Fibroblast of lung (primary cell): ENCODE measurements around the gene FALEC. TPM values are rescaled to one million over a fixed set of nuclear protein-coding genes. Genes with fewer than 3 reads are reported as not detected.

ENCODE experiments used
- DNase-seq, 2 donors: peaks; one replicate each; pipeline versions ENCODE4 v3.0.0 to v3.0.0-alpha.2; 2010; ENCODE audit warnings: low read depth in 2 of 2
- H2AFZ ChIP-seq: 2 replicates; pipeline ENCODE4 v1.5.1; 2012; ENCODE audit warnings: low read length, control low read depth, inconsistent platforms
- H3K27ac ChIP-seq: 2 replicates; pipeline ENCODE4 v1.5.1; 2011; ENCODE audit warnings: low read length, control low read depth; ENCODE audit not compliant: insufficient read depth
- H3K27me3 ChIP-seq: 2 replicates; pipeline ENCODE4 v1.5.1; 2011; ENCODE audit warnings: mild to moderate bottlenecking, low read length; ENCODE audit not compliant: control insufficient read depth, insufficient read depth
- H3K36me3 ChIP-seq: 2 replicates; pipeline ENCODE4 v1.5.1; 2011; ENCODE audit warnings: low read length; ENCODE audit not compliant: control insufficient read depth, insufficient read depth
- H3K4me1 ChIP-seq: 2 replicates; pipeline ENCODE4 v1.5.1; 2011; ENCODE audit warnings: low read length; ENCODE audit not compliant: control insufficient read depth, insufficient read depth; ENCODE audit errors: extremely low read depth
- H3K4me2 ChIP-seq: 2 replicates; pipeline ENCODE4 v1.5.1; 2011; ENCODE audit warnings: low read length, control low read depth; ENCODE audit not compliant: insufficient read depth; ENCODE audit errors: extremely low read depth
- H3K4me3 ChIP-seq, 4 experiments: fragments of 200-600 bp in 1 of 4; sonication (generic) in 1 of 4; replicated peaks in 1 of 4; 2 replicates each; pipeline ENCODE4 v1.5.1; 2011 to 2016; ENCODE audit warnings: low read length in 4 of 4, low read depth in 3 of 4, mild to moderate bottlenecking in 3 of 4, control low read depth in 2 of 4, inconsistent platforms in 1 of 4, mixed read lengths in 1 of 4; ENCODE audit not compliant: insufficient read depth in 1 of 4; ENCODE audit errors: control extremely low read depth in 1 of 4
- H3K79me2 ChIP-seq: 2 replicates; pipeline ENCODE4 v1.5.1; 2012; ENCODE audit warnings: mild to moderate bottlenecking, low read length, inconsistent platforms; ENCODE audit not compliant: control insufficient read depth, insufficient read depth
- H3K9ac ChIP-seq: 2 replicates; pipeline ENCODE4 v1.5.1; 2011; ENCODE audit warnings: mild to moderate bottlenecking, low read length, control low read depth; ENCODE audit not compliant: insufficient read depth
- H3K9me3 ChIP-seq: 2 replicates; pipeline ENCODE4 v1.5.1; 2012; ENCODE audit warnings: low read depth, low read length; ENCODE audit not compliant: control insufficient read depth, insufficient read depth
- H4K20me1 ChIP-seq: 2 replicates; pipeline ENCODE4 v1.5.1; 2011; ENCODE audit warnings: low read length; ENCODE audit not compliant: control insufficient read depth, insufficient read depth; ENCODE audit errors: extremely low read depth
- CTCF ChIP-seq, 2 donors: IDR thresholded peaks in 1 of 2; conservative IDR thresholded peaks in 1 of 2; 1 replicate in 1 of 2; 2 replicates in 1 of 2; pipeline ENCODE4 v1.5.1; 2011 to 2012; ENCODE audit warnings: low read length in 2 of 2, control low read depth in 1 of 2, inconsistent platforms in 1 of 2, low read depth in 1 of 2, mild to moderate bottlenecking in 1 of 2
- EZH2 ChIP-seq: IDR thresholded peaks from 2 replicates; pipeline ENCODE4 v1.5.1; 2012; ENCODE audit warnings: low read length, control low read depth, mild to moderate bottlenecking; ENCODE audit errors: missing control alignments
- polyA minus RNA-seq: library from RNA; depleted of rRNA, polyadenylated mRNA; stranded (reverse); fragments of >200 nt; gene quantifications from 2 replicates; pipeline ENCODE4 v1.2.3, GENCODE V29; 2011; ENCODE audit warnings: low replicate concordance
- polyA plus RNA-seq, 2 donors: library from polyadenylated mRNA; depleted of rRNA in 1 of 2; stranded (reverse) in 1 of 2; unstranded in 1 of 2; fragments of >200 nt; gene quantifications; 2 replicates each; pipeline ENCODE4 v1.2.1, GENCODE V29; 2011 to 2012; ENCODE audit warnings: missing spikeins in 1 of 2
- total RNA-seq: library from RNA; depleted of rRNA; stranded (reverse); fragments of >200 nt; gene quantifications from 2 replicates; pipeline ENCODE4 v1.2.1, GENCODE V29; 2014

The FALEC gene
- total RNA-seq (0.83 and 1.0 TPM in 2 replicates), polyA plus RNA-seq (0.15 TPM in 1 of 2 replicates, not detected in the other), polyA minus RNA-seq (not detected in 2 replicates)
- polyA plus RNA-seq (2012), result not detected in 2 replicates

- peak within 1 kb of the TSS; percentile 72 for H3K9ac ChIP-seq
- TF ChIP-seq CTCF (conservative IDR thresholded peaks at IDR 0.05 in 1 of 2, IDR thresholded peaks at IDR 0.05 in 1 of 2; ENCODE audit: low read depth in 1 of 2, low read length in 2 of 2), result no peak
- peaks cover 17% of the 10 kb centered on the region for H3K4me1 ChIP-seq
- H3K79me2 ChIP-seq, result no peaks in the 10 kb centered on the region
- H2AFZ ChIP-seq, result peak within 1 kb of the TSS; percentile 84
- no peaks in the 10 kb centered on the region for H3K27me3 ChIP-seq
- H3K9me3 ChIP-seq, result no peaks in the 10 kb centered on the region
- peak within 1 kb of the TSS; percentile 60 for H3K27ac ChIP-seq
- H3K4me3 ChIP-seq, result peak within 1 kb of the TSS; percentile 53 to 73 (median 62)
- peak; percentile 94 to 95 for DNase-seq
- no peaks in the 10 kb centered on the region for H4K20me1 ChIP-seq
- H3K36me3 ChIP-seq, result peaks cover 15% of the 10 kb centered on the region
- H3K4me2 ChIP-seq, result peak within 1 kb of the TSS; percentile 98
Observed at GRCh38 chr1:150515328-150516049, at the start of gene FALEC. FALEC (plus strand) TSS chr1:150515752.

- Histone ChIP-seq H4K20me1 (no peaks in the 10 kb centered on the region), H3K4me3 (no peak overlapping the region), H3K36me3 (peaks cover 12% of the 10 kb centered on the region), H3K4me2 (no peak overlapping the region), H3K27ac (no peak overlapping the region), H3K9me3 (no peaks in the 10 kb centered on the region), H2AFZ (no peak overlapping the region), H3K9ac (no peak overlapping the region), H3K4me1 (no peaks in the 10 kb centered on the region), H3K79me2 (no peaks in the 10 kb centered on the region), H3K27me3 (no peaks in the 10 kb centered on the region)
- DNase-seq, result no peak
- TF ChIP-seq EZH2, result no peak
- no peak for TF ChIP-seq CTCF (conservative IDR thresholded peaks at IDR 0.05 in 1 of 2, IDR thresholded peaks at IDR 0.05 in 1 of 2; ENCODE audit: low read depth in 1 of 2, low read length in 2 of 2)
Observed at GRCh38 chr1:150466964-150467363, 48.6 kb upstream of the FALEC start.

- Histone ChIP-seq H2AFZ (no peak overlapping the region), H3K27me3 (no peaks in the 10 kb centered on the region), H3K4me3 (no peak overlapping the region), H3K27ac (no peak overlapping the region), H3K9ac (no peak overlapping the region), H3K9me3 (no peaks in the 10 kb centered on the region), H3K36me3 (peaks cover 15% of the 10 kb centered on the region), H4K20me1 (no peaks in the 10 kb centered on the region), H3K4me2 (no peak overlapping the region), H3K79me2 (no peaks in the 10 kb centered on the region), H3K4me1 (no peaks in the 10 kb centered on the region)
- TF ChIP-seq EZH2 (no peak), CTCF (conservative IDR thresholded peaks at IDR 0.05 in 1 of 2, IDR thresholded peaks at IDR 0.05 in 1 of 2; ENCODE audit: low read depth in 1 of 2, low read length in 2 of 2) (no peak)
- no peak for DNase-seq
Observed at GRCh38 chr1:150469291-150469690, 46.3 kb upstream of the FALEC start.
